ENCODE results near the gene STAP2.
"Not testable (repeated sequence)": the region's sequence is repeated elsewhere in the genome, so short reads cannot be mapped to it uniquely, and the experiment has no call there.

STAP2 gene

DNA sequence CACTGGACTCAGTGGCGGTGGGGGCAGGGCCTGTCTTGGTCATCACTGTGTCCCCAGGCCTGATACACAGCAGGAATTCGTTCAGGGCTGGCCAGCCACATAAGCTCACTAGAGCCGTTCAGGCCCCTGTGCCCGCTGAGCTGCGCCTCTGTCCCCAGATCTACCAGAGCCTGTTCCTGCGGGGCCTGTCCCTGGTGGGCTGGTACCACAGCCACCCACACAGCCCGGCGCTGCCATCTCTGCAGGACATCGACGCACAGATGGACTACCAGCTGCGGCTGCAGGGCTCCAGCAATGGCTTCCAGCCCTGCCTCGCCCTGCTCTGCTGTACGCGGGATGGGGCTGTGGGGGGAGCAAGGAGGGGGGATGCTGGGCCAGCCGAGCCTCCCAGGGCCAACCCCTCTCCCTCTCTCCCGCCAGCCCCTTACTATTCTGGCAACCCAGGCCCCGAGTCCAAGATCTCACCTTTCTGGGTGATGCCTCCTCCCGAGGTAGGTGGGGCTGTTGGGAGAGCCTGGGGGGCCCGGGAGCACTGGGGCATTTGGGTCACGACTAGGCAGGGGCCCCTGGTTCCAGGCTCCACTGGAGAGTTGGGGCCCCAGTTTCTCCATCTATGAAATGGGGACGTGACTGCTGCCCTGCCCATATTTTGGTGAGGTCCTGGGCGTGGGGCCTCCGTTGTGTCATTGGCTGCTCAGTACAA lies 18.6 kb upstream of the STAP2 start:
- DNase-seq: no peak

DNA sequence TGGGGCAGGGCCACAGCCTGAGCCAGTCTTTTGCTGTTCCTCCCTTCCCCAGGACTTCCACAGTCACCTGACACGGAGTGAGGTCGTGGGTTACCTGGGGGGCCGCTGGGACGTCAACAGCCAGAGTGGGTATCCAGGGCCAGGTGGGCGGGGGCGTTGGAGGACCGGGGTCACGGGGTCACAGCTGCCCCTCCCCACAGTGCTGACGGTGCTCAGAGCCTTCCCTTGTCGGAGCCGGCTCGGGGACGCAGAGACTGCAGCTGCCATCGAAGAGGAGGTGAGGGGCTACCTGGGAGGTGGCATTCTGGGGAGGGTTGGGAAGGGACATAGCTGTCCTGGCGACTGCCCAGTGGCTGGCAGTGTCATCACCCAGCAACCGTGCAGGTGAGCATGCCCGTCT lies 16.3 kb upstream of the STAP2 start:
- no peak for DNase-seq

DNA sequence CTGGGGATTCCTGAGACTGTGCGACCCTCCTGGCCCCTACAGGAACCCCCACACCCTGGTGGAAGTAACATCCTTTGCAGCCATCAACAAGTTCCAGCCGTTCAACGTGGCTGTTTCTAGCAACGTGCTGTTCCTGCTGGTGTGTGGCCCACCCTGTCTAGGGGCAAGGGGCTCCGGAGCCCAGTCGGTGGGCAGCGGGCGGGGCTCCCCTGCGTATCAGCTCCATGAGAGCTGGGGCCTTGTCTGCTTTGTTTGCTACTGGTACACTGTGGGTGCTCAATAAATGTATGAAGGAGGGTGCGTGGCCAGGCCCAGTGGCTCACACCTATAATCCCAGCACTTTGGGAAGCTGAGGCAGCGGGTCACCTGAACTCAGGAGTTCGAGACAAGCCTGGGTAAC lies 15.7 kb upstream of the STAP2 start:
- DNase-seq: no peak

DNA sequence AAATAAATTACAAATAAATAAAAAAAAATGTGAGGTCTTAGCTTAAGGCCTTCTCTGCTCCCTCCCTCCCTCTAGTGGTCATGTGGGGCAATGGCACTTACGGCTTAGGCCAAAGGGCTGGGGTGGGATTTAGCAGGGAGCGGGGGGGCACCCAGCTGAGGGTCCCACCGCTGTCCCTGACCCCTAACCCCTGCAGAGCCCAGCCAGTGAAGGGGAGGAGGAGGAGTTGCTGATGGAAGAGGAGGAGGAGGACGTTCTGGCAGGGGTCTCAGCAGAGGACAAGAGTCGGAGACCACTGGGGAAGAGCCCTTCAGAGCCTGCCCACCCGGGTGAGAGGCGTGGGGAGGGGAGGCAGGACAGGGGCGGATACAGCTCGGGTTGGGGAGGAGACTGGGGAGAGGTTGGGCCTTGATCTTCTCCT lies 14.1 kb upstream of the STAP2 start:
- DNase-seq: no peak

DNA sequence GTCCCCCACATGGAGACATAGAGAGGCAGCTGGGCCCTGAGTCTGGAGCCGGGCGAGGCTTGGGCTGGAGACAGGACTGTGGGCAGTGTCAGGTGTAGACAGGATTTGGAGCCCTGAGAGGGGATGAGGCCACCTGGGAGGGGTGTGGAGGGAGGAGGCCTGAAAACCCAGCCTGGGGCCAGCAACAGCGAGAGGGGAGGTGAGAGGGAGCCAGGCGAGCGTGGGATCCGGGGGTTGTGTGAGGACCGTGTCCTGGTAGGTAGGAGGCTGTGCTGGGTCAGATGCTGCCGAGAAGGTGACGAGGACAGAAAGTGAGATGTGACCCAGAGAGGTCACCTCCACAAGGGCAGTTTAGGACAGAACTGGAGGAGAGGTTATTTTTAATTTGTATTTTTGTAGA lies 12.1 kb upstream of the STAP2 start:
- no peak for DNase-seq

DNA sequence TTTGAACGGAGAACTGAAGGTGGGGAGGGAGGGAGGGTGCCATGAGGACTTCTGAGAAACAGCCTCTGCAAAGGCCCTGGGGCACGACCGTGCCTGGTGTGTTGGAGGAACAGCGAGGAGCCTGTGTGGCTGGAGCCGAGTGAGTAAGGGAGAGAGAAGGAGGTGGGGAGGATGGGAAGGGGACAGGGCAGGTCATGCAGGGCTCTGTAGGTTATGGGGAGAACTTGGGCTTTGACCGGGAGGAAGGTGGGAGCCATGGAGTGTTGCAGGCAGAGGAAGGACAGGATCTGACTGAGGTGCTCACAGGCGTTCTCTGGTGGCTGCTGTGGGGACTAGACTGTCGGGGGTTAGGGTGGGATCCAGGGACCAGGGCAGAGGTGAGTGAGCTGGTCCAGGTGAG lies 11.5 kb upstream of the STAP2 start:
- DNase-seq: no peak

DNA sequence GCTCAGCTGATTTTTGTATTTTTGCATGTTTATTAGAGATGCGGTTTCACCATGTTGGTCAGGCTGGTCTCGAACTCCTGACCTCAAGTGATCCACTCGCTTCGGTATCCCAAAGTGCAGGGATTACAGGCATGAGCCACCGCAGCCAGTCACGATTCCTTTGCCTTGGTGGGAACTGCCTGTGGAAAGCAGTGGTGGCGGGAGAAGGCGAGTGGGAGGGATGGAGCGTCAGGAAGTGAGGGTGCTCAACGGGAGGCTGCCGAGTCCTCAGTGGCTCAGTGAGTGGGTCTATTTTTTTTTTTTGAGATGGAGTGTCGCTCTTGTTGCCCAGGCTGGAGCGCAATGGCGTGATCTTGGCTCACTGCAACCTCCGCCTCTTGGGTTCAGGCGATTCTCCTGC lies 10.6 kb upstream of the STAP2 start:
- DNase-seq: not testable (repeated sequence)

DNA sequence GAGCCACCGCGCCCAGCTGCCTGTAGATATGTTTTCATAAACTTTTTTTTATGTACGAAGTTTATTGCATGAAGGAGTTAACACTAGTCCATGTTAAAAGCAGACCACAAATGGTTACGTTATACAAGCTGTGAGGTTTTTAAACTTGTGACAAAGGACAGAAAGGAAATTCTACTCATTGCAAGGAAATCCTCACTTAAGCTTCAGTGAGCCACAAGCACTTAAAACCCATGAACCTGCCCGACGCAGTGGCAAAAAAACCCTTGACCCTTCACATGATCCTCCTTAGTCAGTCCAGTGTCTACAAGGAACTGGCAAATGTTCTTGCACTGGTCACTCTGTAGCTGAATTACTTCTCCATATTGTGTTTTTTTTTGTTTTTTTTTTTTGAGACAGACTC lies 8.9 kb upstream of the STAP2 start:
- peak; percentile 98 for DNase-seq

DNA sequence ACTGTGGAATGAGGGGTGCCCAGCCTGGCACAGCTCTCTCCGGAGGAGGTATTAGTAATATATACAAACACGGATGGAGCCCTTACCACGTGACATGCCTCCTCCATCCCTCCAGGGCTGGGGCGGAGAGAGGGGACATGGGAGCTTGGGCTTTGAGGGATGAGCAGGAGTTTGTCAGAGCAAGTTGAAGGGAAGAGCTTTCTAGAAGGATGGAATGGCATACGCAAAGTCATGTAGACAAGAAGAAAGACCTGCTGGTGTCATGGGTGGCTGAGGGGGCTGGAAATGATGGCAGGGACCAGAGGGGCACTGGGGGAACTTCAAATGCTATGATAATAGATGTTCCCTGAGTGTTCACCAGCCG lies 7.4 kb upstream of the STAP2 start:
- DNase-seq: no peak

DNA sequence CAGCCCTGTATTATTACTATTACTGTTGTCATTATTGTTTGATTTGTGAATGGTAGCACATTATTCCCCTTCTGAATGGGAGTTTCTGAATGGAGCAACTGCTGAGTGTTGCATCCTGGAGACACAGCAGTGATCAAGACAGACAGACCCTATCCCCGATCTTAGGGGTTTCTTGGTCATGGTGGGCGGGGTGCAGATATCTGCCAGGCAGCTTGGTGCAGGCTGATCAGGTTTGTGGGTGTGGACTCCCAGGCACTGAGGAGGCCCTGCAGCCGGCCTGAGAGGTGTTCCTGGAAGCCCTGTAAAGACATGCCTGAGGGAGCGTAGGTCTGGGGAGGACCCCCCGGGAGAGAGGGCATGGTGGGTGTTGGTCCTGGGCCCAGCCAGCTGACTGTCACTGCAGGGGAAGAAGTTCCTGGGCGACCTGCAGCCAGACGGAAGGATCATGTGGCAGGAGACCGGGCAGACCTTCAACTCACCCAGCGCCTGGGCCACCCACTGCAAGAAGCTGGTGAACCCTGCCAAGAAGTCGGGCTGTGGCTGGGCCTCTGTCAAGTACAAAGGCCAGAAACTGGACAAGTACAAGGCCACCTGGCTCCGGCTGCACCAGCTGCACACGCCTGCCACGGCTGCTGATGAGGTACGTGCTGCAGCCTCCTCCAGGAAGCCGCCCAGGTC lies 6.9 kb upstream of the STAP2 start:
- DNase-seq: no peak

DNA sequence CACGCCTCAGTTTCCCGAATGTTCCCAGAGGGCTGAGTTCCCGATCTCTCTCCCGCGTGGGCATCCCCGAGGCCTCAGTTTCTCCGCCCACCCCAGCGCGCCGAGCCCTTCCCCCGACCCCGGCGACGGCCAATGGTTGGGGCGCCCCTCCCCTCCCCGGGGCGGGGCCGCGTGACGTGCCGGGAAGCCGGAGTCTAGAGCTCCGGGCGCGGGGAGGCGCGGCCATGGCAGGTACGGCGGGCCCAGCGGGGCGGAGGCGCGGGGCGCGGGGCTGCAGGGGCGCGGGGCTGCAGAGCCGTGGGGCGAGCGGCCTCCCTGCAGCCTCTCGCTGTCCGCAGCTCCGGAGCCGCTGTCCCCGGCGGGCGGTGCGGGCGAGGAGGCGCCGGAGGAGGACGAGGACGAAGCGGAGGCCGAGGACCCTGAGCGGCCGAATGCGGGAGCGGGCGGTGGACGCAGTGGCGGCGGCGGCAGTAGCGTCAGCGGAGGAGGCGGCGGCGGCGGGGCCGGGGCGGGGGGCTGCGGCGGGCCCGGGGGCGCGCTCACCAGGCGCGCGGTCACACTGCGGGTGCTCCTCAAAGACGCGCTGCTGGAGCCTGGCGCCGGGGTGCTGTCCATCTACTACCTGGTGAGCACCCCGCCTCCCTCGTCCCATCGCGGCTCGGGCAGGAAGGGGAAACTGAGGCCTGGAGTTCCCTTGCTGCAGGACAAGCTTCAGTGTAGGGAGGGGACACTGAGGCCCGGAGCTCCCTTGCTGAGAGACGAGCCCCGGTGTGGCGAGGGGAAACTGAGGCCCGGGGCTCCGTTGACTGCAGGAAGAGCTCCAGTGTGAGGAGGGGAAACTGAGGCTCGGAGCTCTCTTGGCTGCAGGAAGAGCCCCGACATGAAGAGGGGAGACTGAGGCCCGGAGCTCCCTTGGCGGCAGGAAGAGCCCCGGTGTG lies 5.0 kb upstream of the STAP2 start, which contains the start of gene MPND:
Gene MPND, plus strand, starts transcription at position 193 of the 938 bp plus-strand sequence. Its CDS starts 32 bp downstream, at position 225.
- DNase-seq: peak; percentile 54

DNA sequence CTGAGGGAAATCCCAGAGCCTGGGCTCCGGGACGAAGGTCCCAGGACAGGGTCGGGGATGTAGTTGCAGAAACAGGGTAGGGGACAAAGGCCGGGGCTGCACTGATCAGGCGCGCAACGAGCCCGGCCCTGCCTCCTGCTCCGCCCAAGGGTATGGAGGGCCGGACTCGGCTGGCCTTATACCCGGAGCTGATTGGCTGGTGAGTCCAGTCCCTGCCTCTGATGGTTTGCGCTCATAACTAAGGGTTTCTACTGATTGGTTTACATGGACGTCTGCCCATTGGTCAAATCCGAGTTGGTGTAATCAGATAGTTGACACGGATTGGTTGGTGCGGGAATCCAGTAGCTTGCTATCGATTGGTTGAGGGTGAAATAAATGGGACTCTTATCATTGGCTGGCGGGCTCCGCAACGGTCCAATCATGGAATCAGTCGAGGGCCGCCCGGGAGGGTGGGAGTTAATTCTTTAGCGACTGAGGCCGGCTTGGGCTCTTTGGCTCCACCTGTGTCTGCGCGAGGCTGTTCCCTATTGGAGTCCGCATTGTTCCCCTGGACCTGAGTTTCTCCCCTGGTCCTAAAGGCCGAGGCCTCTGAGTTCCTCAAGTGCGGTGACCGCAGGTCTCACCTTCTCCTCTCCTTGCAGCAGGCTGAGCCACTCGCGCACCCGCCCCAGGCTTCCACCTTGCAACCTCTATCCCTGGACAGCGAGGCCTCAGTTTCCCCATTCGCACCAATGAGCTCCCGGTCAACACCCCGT lies 4.2 kb upstream of the STAP2 start:
- peak; percentile 100 for DNase-seq

DNA sequence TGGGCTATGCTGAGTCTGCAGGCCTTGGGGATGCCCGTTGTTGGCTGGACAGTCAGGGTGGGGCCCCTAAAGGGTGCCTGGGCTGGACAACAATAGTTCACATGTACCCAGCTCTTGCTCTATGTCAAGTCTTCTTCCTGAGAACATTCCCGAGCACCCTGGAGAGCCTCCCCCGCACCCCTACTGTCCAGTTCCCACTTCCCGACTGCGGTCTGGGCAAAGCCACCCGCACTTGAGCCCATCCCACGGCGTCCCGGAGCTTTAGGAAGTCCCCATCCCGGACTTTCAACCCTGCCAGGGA lies 3.6 kb upstream of the STAP2 start:
- DNase-seq: no peak

DNA sequence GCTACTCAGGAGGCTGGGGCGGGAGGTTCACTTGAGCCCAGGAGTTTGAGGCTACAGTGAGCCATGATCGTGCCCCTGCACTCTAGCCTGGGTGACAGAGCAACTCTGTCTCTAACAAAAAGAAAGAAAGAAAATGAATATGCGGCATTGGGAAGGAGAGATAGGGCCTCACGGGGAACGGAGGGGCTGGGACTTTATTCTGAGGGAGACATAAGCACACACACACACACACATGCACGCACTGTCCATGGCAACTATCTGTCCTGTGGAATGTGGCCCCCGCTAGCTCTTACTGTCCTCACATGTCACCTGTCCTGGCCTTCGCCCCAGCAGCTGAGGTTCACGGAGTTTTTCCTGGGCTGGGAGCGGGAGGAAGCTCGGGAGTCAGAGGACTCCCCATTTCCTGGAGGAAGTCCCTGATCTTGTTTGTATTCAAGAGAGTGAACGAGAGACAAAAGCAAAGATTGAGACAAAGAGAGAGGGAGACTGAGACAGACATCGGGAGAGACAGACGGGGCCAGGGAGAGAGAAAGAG lies 654 bp downstream of the STAP2 start:
- DNase-seq: no peak

DNA sequence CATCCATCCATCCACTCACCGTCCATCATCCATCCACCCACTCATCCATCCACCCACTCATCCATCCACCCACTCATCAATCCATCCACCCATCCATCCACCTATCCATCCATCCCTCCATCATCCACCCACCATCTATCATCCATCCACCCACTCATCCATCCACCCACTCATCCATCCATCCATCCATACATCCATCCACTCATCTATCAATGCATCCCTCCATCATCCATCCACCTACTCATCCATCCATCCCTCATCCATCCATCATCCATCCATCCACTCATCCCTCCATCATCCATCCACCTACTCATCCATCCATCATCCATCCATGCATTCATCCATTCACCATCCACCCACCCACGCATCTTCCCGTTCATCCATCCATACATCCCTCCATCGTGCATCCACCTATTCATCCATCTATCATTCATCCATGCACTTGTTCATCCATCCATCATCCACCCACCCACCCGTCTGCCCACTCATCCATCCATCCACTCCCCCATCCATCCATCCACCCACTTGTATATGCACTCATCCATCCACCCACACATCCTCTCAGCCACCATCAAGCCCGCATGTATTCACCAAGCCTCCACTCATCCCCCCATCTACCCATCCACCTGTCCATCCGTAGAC lies 3.6 kb downstream of the STAP2 start:
- DNase-seq: no peak

DNA sequence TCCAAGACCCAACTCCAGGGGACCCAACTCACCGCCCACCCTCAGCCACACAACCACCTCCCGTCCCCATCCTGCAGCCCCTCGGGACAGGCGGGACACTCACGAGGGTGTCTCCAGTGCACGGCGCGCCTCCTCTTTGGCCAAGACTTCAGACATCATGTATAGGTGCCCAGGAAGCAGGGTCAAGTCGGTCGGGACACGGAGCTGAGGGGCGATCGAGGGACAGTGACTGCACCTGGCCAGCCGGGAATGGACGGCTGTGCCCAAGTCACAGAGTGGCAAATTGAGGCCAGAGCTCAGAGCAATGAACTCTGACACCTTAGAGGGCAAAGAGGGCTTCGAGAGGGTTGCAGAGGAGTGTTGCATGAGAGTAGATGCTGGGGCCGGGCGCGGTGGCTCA lies 8.8 kb downstream of the STAP2 start:
- no peak for DNase-seq

DNA sequence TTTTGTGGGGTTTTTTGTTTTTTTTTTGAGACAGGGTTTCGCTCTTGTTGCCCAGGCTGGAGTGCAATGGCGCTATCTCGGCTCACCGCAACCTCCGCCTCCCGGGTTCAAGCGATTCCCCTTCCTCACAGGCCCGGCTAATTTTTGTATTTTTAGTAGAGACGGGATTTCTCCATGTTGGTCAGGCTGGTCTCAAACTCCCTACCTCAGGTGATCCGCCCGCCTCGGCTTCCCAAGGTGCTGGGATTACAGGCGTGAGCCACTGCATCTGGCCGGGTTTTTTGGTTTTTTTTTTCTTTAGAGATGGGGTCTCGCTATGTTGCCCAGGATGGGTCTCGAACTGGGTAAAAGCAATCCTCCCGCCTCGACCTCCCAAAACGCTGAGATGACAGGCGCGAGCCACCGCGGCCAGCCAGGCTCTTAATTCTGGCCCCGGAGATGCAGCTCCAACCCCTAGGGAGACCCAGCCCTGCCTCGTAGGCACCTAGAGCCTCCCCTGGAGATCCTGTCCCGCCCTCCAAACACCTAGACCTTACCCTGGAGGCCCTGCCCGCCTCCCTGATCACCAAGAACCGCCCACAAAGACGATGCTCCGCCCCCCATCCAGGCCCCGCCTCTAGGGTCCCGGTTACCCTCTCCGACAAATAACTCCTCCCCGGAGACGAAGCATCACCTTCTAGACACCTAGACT lies 9.5 kb downstream of the STAP2 start:
- DNase-seq: not testable (repeated sequence)

DNA sequence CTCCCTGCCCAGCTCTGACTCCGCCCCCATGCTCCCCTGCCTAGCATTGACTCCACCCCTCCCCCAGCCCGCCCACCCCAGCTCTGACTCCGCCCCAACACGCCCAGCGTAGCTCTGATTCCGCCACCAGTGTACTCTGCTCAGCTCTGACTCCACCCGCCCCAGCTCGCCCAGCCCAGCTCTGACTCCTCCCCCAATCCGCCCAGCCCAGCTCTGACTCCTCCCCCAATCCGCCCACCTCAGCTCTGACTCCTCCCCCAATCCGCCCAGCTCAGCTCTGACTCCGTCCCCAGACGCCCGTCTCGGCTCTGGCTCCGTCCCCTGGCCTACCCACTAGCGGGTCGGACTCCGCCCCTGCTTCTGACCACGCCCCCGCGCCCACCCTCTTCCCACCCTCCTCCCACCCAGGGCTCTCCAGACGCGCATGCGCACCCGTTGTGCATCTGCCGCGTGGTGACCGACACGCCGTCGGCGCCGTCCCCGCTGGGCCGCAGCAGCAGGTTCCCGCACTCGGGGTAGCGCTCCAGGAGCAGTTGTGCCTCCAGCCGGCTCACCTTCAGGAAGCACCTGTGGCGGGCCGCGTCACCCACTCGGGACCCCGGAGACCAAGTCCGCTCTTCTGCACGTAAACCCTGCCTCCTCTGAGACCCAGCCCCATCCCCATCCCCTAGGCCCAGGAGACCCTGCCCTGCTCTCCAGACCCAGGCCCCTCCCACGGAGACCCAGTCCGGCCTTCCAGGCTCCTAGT lies 10.2 kb downstream of the STAP2 start:
- no peak for DNase-seq

DNA sequence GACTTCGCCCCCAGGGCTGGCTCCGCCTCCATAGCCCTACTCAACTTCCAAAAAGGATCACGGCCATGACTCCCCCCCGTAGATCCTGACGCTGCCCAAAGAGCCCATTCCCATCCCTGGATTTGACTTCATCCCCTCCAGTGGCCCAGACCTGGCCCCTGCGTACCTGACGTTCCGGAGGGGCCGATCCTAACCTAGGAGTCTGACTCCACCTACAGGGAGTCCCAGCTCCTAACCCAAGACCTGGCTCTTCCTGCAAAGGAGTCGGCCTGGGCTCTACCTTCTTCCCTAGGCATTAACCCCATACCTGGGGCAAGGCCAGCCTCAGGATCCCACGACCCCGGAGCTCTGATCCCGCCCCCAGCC lies 10.8 kb downstream of the STAP2 start:
- no peak for DNase-seq

DNA sequence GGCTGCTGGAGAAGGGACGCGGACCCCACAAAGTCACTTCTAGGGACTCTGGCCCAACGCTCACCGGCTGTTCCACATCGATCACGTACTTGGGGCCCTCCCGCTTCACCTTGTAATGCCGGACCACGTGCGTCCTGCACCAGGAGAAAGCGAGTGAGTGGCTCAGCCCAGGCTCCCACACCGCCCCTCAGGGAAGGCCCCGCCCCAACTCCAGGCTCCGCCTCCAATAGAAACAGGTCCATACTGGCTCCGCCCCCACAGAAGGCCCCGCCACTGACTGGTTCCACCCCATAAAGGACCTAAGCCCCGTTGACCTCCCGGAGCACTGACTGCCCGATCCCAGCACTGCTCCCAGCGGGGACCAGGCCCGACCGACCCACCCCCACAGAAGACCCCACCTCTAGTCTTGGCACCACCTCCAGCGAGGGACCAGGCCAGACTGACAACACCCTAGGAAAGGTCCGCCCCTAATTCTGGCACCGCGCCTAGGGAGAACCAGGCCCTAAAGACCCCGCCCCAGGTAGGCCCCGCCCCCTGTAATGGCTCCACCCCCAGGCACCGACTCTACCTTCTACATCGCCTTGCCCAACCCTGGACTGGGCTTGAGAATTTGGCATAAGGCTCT lies 11.3 kb downstream of the STAP2 start:
- peak; percentile 17 for DNase-seq
